DND-41 (cell line): ENCODE results near the gene HEMK1.

Source experiments
- ATAC-seq: fragments of 200-7000 bp; cut with Tn5 transposase; 3 replicates; pipeline ENCODE4 v1.9.1; 2021; ENCODE audit warnings: low read depth; ENCODE audit not compliant: insufficient read depth
- DNase-seq: peaks from one replicate; pipeline ENCODE4 v3.0.0-alpha.2; 2020
- H2AFZ ChIP-seq: 2 replicates; pipeline ENCODE4 v1.6.0; 2012; ENCODE audit warnings: low read depth, low read length
- H3K27ac ChIP-seq: 2 replicates; pipeline ENCODE4 v1.5.1; 2012; ENCODE audit warnings: low read length, inconsistent platforms
- H3K27me3 ChIP-seq: fragments of 200-600 bp; sonication (generic); 2 replicates; pipeline ENCODE4 v1.6.0; 2012; ENCODE audit warnings: low read length, mild to moderate bottlenecking, inconsistent platforms; ENCODE audit not compliant: insufficient read depth, poor library complexity
- H3K36me3 ChIP-seq: 2 replicates; pipeline ENCODE4 v1.5.1; 2012; ENCODE audit warnings: low read length, inconsistent platforms; ENCODE audit not compliant: insufficient read depth
- H3K4me1 ChIP-seq: 2 replicates; pipeline ENCODE4 v1.5.1; 2012; ENCODE audit warnings: mild to moderate bottlenecking, low read length; ENCODE audit not compliant: insufficient read depth
- H3K4me2 ChIP-seq: 2 replicates; pipeline ENCODE4 v1.6.0; 2012; ENCODE audit warnings: mild to moderate bottlenecking, moderate library complexity, low read length, inconsistent platforms; ENCODE audit not compliant: insufficient read depth
- H3K4me3 ChIP-seq, 2 experiments: fragments of 200-600 bp in 1 of 2; shearing (Covaris generic) in 1 of 2; 2 replicates each; pipeline ENCODE4 v1.5.1; 2012 to 2016; ENCODE audit warnings: inconsistent platforms in 2 of 2, low read length in 2 of 2, mild to moderate bottlenecking in 2 of 2, low read depth in 1 of 2, moderate library complexity in 1 of 2
- H3K79me2 ChIP-seq: 2 replicates; pipeline ENCODE4 v1.6.0; 2012; ENCODE audit warnings: low read length, inconsistent platforms; ENCODE audit not compliant: insufficient read depth
- H3K9ac ChIP-seq: 2 replicates; pipeline ENCODE4 v1.6.0; 2012; ENCODE audit warnings: low read depth, mild to moderate bottlenecking, inconsistent platforms, low read length, moderate library complexity
- H3K9me3 ChIP-seq: 2 replicates; pipeline ENCODE4 v1.5.1; 2012; ENCODE audit warnings: low read length, moderate library complexity, mild to moderate bottlenecking, inconsistent platforms; ENCODE audit not compliant: insufficient read depth, severe bottlenecking
- H4K20me1 ChIP-seq: 2 replicates; pipeline ENCODE4 v1.6.0; 2012; ENCODE audit warnings: low read length; ENCODE audit not compliant: insufficient read depth
- EZH2 ChIP-seq: IDR thresholded peaks from 3 replicates; pipeline ENCODE4 v1.6.1; 2012; ENCODE audit warnings: borderline replicate concordance, low read depth, mild to moderate bottlenecking, moderate library complexity, low read length, inconsistent platforms; ENCODE audit not compliant: severe bottlenecking
- TF ChIP-seq, protein P1 (sequence below): IDR thresholded peaks from 2 replicates; pipeline ENCODE4 v1.5.1; 2012; ENCODE audit warnings: borderline replicate concordance, low read length, moderate library complexity, mild to moderate bottlenecking; ENCODE audit not compliant: poor library complexity, severe bottlenecking; ENCODE audit errors: extremely low read depth

HEMK1 gene

DNA sequence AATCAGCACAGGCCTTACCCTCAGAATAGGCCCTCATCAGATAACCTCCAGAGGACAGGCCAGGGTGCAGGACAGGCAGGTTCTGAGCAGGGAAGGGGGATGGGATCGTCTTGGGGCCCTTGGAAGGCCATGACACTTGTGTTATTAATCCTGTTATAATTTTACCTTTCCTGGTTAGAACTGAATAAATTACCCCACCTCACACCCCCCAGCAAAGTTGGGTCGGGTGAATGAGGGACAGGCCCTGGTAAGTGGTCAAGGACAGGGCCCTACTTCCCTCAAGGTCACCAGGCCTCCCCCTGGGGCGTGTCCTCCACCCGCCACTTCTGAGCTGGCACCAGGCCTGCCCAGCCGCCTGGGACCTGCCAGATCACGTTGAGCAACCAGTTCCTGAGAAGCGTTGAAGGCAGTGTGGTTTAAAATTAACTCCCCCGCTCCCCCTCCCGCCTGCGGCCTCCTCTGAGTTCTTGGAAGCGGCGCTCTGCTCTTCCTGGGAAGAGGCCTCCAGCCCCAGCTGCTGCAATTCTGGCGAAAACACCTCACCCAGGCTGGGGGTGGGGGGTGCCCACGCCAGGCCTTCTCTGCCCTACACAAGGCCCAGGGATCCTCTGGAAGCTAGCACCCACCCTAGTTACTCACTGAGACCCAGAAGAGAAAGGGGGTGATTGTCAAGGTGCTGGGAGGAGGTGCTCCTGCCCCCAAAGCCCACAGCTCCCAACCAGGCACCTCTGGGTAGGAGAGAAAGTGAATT, 31.7 kb downstream of the HEMK1 start:
- H3K27ac ChIP-seq: peak overlapping the region; percentile 99
- H3K4me3 ChIP-seq: peak overlapping the region in 1 of 2 experiments; percentile 82; a peak in 1 of 4 replicates
- no peak overlapping the region for H2AFZ ChIP-seq
- H3K36me3 ChIP-seq: peaks cover 30% of the 10 kb centered on the region
- H3K79me2 ChIP-seq: peaks cover 75% of the 10 kb centered on the region
- DNase-seq (peak; percentile 98), ATAC-seq (peak; percentile 48)
- TF ChIP-seq EZH2: no peak
- TF ChIP-seq, protein P1, sequence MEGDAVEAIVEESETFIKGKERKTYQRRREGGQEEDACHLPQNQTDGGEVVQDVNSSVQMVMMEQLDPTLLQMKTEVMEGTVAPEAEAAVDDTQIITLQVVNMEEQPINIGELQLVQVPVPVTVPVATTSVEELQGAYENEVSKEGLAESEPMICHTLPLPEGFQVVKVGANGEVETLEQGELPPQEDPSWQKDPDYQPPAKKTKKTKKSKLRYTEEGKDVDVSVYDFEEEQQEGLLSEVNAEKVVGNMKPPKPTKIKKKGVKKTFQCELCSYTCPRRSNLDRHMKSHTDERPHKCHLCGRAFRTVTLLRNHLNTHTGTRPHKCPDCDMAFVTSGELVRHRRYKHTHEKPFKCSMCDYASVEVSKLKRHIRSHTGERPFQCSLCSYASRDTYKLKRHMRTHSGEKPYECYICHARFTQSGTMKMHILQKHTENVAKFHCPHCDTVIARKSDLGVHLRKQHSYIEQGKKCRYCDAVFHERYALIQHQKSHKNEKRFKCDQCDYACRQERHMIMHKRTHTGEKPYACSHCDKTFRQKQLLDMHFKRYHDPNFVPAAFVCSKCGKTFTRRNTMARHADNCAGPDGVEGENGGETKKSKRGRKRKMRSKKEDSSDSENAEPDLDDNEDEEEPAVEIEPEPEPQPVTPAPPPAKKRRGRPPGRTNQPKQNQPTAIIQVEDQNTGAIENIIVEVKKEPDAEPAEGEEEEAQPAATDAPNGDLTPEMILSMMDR: no peak
- peak overlapping the region; percentile 91 for H3K9ac ChIP-seq
- peaks cover 9% of the 10 kb centered on the region; the same call in 1 of the 2 replicates for H4K20me1 ChIP-seq
- no peaks in the 10 kb centered on the region for H3K9me3 ChIP-seq
- no peaks in the 10 kb centered on the region for H3K27me3 ChIP-seq
- peak overlapping the region; percentile 85 for H3K4me2 ChIP-seq
- H3K4me1 ChIP-seq: peaks cover 91% of the 10 kb centered on the region

DNA sequence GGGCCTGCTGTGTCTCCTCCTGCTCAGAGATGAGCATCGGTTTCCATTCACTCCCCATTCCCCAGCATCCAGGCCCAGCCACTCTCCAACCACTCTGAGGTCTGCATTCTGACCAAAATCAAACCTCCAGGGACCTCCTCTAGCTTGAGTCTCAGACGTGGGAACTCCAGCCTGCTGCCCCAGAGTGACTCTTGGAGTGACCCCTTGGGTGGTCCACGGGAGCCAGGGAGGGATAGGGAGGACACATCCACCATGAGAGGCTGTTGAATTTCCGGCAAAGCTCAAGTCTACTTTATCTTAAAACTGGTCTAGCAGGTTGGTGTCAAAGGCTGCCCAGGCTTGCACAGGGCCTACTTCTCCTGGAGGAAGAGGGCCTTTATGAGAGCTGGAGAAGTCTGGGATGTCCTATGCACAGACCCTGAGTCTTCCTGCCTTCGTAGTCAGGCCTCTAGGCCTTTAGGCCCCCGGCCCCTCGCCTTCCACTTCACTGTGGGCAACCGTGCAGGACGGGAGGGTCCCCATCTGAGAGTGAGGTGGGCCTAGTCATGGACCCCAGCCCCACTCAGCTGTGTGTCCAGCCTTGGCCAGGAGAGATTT, 33.4 kb downstream of the HEMK1 start:
- peaks cover 46% of the 10 kb centered on the region for H3K36me3 ChIP-seq
- TF ChIP-seq, protein P1: no peak
- TF ChIP-seq EZH2: no peak
- H3K9me3 ChIP-seq: no peaks in the 10 kb centered on the region
- H3K4me2 ChIP-seq: peak overlapping the region; percentile 85
- H3K27me3 ChIP-seq: no peaks in the 10 kb centered on the region
- peaks cover 98% of the 10 kb centered on the region for H3K4me1 ChIP-seq
- DNase-seq: no peak
- peak overlapping the region in 1 of 2 experiments; percentile 82; a peak in 2 of 4 replicates for H3K4me3 ChIP-seq
- no peak overlapping the region for H2AFZ ChIP-seq
- peak overlapping the region; percentile 99 for H3K27ac ChIP-seq
- ATAC-seq: peak; percentile 0
- H3K9ac ChIP-seq: peak overlapping the region; percentile 91
- peaks cover 81% of the 10 kb centered on the region for H3K79me2 ChIP-seq
- H4K20me1 ChIP-seq: peaks cover 25% of the 10 kb centered on the region

DNA sequence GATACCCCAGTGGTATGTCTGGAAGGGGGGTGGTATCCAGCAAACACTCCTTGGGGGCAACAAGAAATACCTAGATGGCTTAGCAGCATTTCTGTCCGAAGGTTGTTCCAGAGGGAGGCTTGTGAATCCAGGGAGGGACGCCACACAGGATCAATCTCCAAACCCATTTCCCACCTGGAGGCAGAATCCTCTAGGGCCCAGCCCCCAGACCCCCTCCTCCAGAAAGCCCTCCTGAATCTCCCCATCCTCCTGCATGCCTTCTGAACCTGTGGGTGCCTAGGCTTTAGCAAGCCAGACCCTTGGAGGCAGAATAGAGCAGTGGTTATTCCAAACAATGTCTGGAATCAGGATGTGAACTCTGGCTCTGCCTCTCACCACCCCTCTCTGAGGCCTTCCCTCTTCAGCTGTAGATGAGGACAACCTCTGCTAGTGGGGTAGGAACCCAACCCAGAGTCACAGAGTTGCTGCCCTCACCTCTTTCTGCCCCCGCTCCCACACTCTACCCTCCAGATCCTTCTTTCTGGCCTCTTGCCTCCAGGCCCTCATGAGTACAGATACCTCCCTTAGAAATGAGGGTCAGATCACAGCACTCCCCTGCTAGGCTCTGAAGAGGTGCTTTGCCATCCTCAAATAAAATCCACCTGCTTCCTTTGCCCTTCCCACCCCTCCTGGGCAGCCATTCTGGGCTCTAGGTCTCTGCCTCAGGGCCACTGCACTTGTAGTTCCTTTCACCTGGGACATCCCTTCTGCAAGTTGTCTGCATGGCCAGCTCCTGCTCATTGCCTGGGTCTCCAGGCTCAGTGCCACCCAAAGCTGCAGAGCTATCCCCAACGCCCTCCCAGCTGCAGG, 34.2 kb downstream of the HEMK1 start:
- H3K9ac ChIP-seq: peak overlapping the region; percentile 91
- no peak overlapping the region for H2AFZ ChIP-seq
- peak overlapping the region; percentile 99 for H3K27ac ChIP-seq
- peaks cover 100% of the 10 kb centered on the region for H3K4me1 ChIP-seq
- H3K9me3 ChIP-seq: no peaks in the 10 kb centered on the region
- peak overlapping the region; percentile 85 for H3K4me2 ChIP-seq
- peak overlapping the region in 1 of 2 experiments; percentile 82; a peak in 2 of 4 replicates for H3K4me3 ChIP-seq
- H4K20me1 ChIP-seq: peaks cover 33% of the 10 kb centered on the region
- H3K36me3 ChIP-seq: peaks cover 54% of the 10 kb centered on the region
- ATAC-seq: peak; percentile 12
- DNase-seq: peak; percentile 69
- TF ChIP-seq EZH2: no peak
- TF ChIP-seq, protein P1: no peak
- peaks cover 82% of the 10 kb centered on the region for H3K79me2 ChIP-seq
- no peaks in the 10 kb centered on the region for H3K27me3 ChIP-seq
